H4 (cell line): ENCODE measurements around the gene MEIS1. TPM values are rescaled to one million over a fixed set of nuclear protein-coding genes. Genes with fewer than 3 reads are reported as not detected.
A peak's percentile ranks its signal among the peaks of the same experiment; 100 is the strongest.

Experiments used
- DNase-seq: peaks from one replicate; pipeline ENCODE4 v3.0.0-alpha.2; 2015; ENCODE audit warnings: low spot score
- total RNA-seq: library from RNA; depleted of rRNA; stranded (reverse); fragments of >200 nt; shearing (Covaris generic); gene quantifications from 2 replicates; pipeline ENCODE4 v1.2.3, GENCODE V29; 2014

The MEIS1 gene
- total RNA-seq, 1 experiment from 2014 or later = 3.4 TPM

GRCh38 chr2:66431846-66432587, 2.9 kb upstream of the MEIS1 start:
- no peak for DNase-seq

- DNase-seq = peak; percentile 89
These were observed 1.9 kb upstream of the MEIS1 start for GRCh38 chr2:66432801-66433694.

- no peak for DNase-seq
These were observed 1.3 kb upstream of the MEIS1 start for GRCh38 chr2:66433695-66433944.

GRCh38 chr2:66433945-66434678, 813 bp upstream of the MEIS1 start:
- DNase-seq = peak; percentile 53

- DNase-seq = no peak
These were observed 587 bp downstream of the MEIS1 start for GRCh38 chr2:66435549-66435875.

- DNase-seq = no peak
These were observed 1.0 kb downstream of the MEIS1 start for GRCh38 chr2:66435963-66436362.

GRCh38 chr2:66436581-66437001, 1.7 kb downstream of the MEIS1 start:
- DNase-seq = no peak

GRCh38 chr2:66437109-66437690, 2.3 kb downstream of the MEIS1 start:
- DNase-seq = no peak

- no peak for DNase-seq
These were observed 3.0 kb downstream of the MEIS1 start for GRCh38 chr2:66437691-66438497.

- DNase-seq = no peak
These were observed 3.5 kb downstream of the MEIS1 start for GRCh38 chr2:66438498-66438833.

- no peak for DNase-seq
These were observed 4.2 kb downstream of the MEIS1 start for GRCh38 chr2:66438891-66439811.

- DNase-seq = no peak
These were observed 5.1 kb downstream of the MEIS1 start for GRCh38 chr2:66439812-66440542.

- DNase-seq = no peak
These were observed 6.0 kb downstream of the MEIS1 start for GRCh38 chr2:66440708-66441497.

GRCh38 chr2:66441581-66442320, 6.8 kb downstream of the MEIS1 start:
- no peak for DNase-seq

GRCh38 chr2:66442516-66443185, 7.7 kb downstream of the MEIS1 start:
- DNase-seq = no peak

GRCh38 chr2:66443186-66443978, 8.5 kb downstream of the MEIS1 start:
- DNase-seq = no peak
